Spleen (tissue), 11 donors: ENCODE results near the gene NTN4. TPM values are rescaled to one million over a fixed set of nuclear protein-coding genes. Genes with fewer than 3 reads are reported as not detected.

Source experiments
- DNase-seq: peaks from one replicate; pipeline ENCODE4 v3.0.0-alpha.2; 2020
- H3K27ac ChIP-seq, 8 donors: fragments of 200-600 bp; sonication (generic) in 7 of 8; 1 replicate in 4 of 8; 2 replicates in 4 of 8; pipeline versions ENCODE4 v1.5.0 to v1.8.0; 2016 to 2021; ENCODE audit warnings: inconsistent platforms in 4 of 8, mild to moderate bottlenecking in 4 of 8, moderate library complexity in 1 of 8
- H3K27me3 ChIP-seq, 7 donors: fragments of 200-600 bp; sonication (generic) in 6 of 7; replicated peaks in 1 of 7; 1 replicate in 4 of 7; 2 replicates in 3 of 7; pipeline versions ENCODE4 v1.5.0 to v1.8.0; 2016 to 2021; ENCODE audit warnings: inconsistent platforms in 3 of 7, mild to moderate bottlenecking in 1 of 7
- H3K36me3 ChIP-seq, 6 donors: fragments of 200-600 bp; sonication (generic) in 5 of 6; 1 replicate in 4 of 6; 2 replicates in 2 of 6; pipeline versions ENCODE4 v1.5.0 to v1.8.0; 2016 to 2021; ENCODE audit warnings: inconsistent platforms in 2 of 6
- H3K4me1 ChIP-seq, 6 donors: fragments of 200-600 bp; sonication (generic) in 5 of 6; 1 replicate in 3 of 6; 2 replicates in 3 of 6; pipeline versions ENCODE4 v1.5.0 to v1.8.0; 2016 to 2021; ENCODE audit warnings: inconsistent platforms in 3 of 6
- H3K4me3 ChIP-seq, 8 donors: fragments of 200-600 bp; sonication (generic) in 7 of 8; 1 replicate in 4 of 8; 2 replicates in 4 of 8; pipeline versions ENCODE4 v1.5.0 to v1.8.0; 2016 to 2021; ENCODE audit warnings: inconsistent platforms in 4 of 8, mild to moderate bottlenecking in 4 of 8, moderate library complexity in 2 of 8
- H3K9me3 ChIP-seq, 8 donors: fragments of 200-600 bp; sonication (generic) in 7 of 8; 1 replicate in 4 of 8; 2 replicates in 4 of 8; pipeline versions ENCODE4 v1.5.0 to v1.8.0; 2016 to 2021; ENCODE audit warnings: inconsistent platforms in 4 of 8
- CTCF ChIP-seq, 11 experiments: fragments of 200-600 bp in 7 of 11; fragments of 450-650 bp in 4 of 11; sonication (generic) in 4 of 11; IDR thresholded peaks in 8 of 11; conservative IDR thresholded peaks in 3 of 11; 1 replicate in 7 of 11; 2 replicates in 4 of 11; pipeline versions ENCODE4 v1.4.0 to v1.8.0; 2016 to 2021; ENCODE audit warnings: antibody characterized with exemption in 11 of 11, inconsistent platforms in 4 of 11, mild to moderate bottlenecking in 1 of 11
- POLR2A ChIP-seq, 3 donors: fragments of 450-650 bp; IDR thresholded peaks; one replicate each; pipeline ENCODE4 v1.5.1; 2017; ENCODE audit warnings: antibody characterized with exemption in 3 of 3, mild to moderate bottlenecking in 1 of 3
- POLR2AphosphoS5 ChIP-seq, 3 donors: sonication (generic); formaldehyde crosslinking; IDR thresholded peaks; one replicate each; pipeline ENCODE4 v1.5.1; 2017; ENCODE audit warnings: antibody characterized with exemption in 3 of 3
- WGBS, 5 donors: extraction: QIAGEN DNeasy Blood & Tissue Kit in 3 of 5; methylation state at CpG; one replicate each; pipeline versions ENCODE4 v1.1.5 to v1.1.7; 2013 to 2018; 5-methylcytosine and 5-hydroxymethylcytosine counted together
- intact Hi-C: fragments of 100-400 bp; cut with DNase I; formaldehyde crosslinking; loops from one replicate; pipeline ENCODE4 v1.15.0; 2023; ENCODE audit warnings: low total_unique reads
- polyA plus RNA-seq, 3 donors: library from polyadenylated mRNA; stranded (reverse); fragments of 200-250 nt; gene quantifications; one replicate each; pipeline ENCODE4 v1.2.1, GENCODE V29; 2013
- total RNA-seq, 7 donors: library from RNA; depleted of rRNA in 3 of 7; stranded (reverse); fragments of >200 nt in 3 of 7; fragmentation: NEBNext Ultra II Directional in 4 of 7; extraction: Animal tissue kit (Norgen Biotek cat#: 25700) in 4 of 7; gene quantifications; one replicate each; pipeline versions ENCODE4 v1.1.0 to v1.2.1, GENCODE V29; 2016 to 2021
- donor health status: healthy with polysubstance abuse.
- donor health status: DM: no; HTN: no; CAD: no; lungs with moderate emphysema.
- donor health status: DM: no; HTN: no; CAD: no.
- donor health status: Bipolar disorder and iron deficiency.
- donor health status: healthy.
- donor health status: DM: no; HTN: no; CAD: no.
- donor health status: DM: yes; HTN: yes; CAD: no.

The NTN4 gene
- total and polyA plus RNA-seq, 10 donors = 17.6 to 482 (median 292) TPM

- intact Hi-C loops = no loop called here
- peaks cover 0 to 27% (median 0%) of the 10 kb centered on the region in 6 donors for H3K36me3 ChIP-seq
- TF ChIP-seq POLR2A (IDR thresholded peaks at IDR 0.05) (no peak), POLR2AphosphoS5 (IDR thresholded peaks at IDR 0.05) (no peak), CTCF (IDR thresholded peaks at IDR 0.05 in 8 of 11, conservative IDR thresholded peaks at IDR 0.05 in 3 of 11) (no peak)
- peak overlapping the region in 5 of 8 donors; percentile 3 to 83 (median 76) for H3K27ac ChIP-seq
- DNase-seq = no peak
- H3K4me1 ChIP-seq = peaks cover 0 to 46% (median 8%) of the 10 kb centered on the region in 6 donors
- no peak overlapping the region for H3K4me3 ChIP-seq
- H3K27me3 ChIP-seq = no peaks in the 10 kb centered on the region
- 79 to 94% (median 82%) methylated on average over 1 of the region's 1 CpG for WGBS, 5 donors
- H3K9me3 ChIP-seq = peaks cover 0 to 16% (median 9%) of the 10 kb centered on the region in 8 donors
Observed at GRCh38 chr12:95724767-95725166, 65.8 kb downstream of the NTN4 start.

GRCh38 chr12:95723693-95724384 lies 66.7 kb downstream of the NTN4 start:
- TF ChIP-seq POLR2AphosphoS5 (IDR thresholded peaks at IDR 0.05) = no peak
- no peak for TF ChIP-seq POLR2A (IDR thresholded peaks at IDR 0.05)
- TF ChIP-seq CTCF (IDR thresholded peaks at IDR 0.05 in 8 of 11, conservative IDR thresholded peaks at IDR 0.05 in 3 of 11) = no peak
- Histone ChIP-seq H3K9me3 (peaks cover 0 to 16% (median 9%) of the 10 kb centered on the region in 8 donors), H3K4me1 (peaks cover under 1 to 52% (median 8%) of the 10 kb centered on the region in 6 donors), H3K27ac (peak overlapping the region in 5 of 8 donors; percentile 17 to 83 (median 76)), H3K4me3 (no peak overlapping the region), H3K27me3 (no peaks in the 10 kb centered on the region), H3K36me3 (peaks cover 0 to 24% (median 0%) of the 10 kb centered on the region in 6 donors)
- no peak for DNase-seq
- 23 to 52% (median 47%) methylated on average over 4 of the region's 4 CpGs for WGBS, 5 donors
- intact Hi-C loops = no loop called here

- Histone ChIP-seq H3K27ac (peak overlapping the region in 6 of 8 donors; percentile 57 to 83 (median 71)), H3K4me3 (no peak overlapping the region), H3K9me3 (peaks cover 0 to 2% (median under 1%) of the 10 kb centered on the region in 8 donors), H3K36me3 (peaks cover 0 to under 1% (median 0%) of the 10 kb centered on the region in 6 donors), H3K27me3 (no peaks in the 10 kb centered on the region), H3K4me1 (peaks cover 4 to 72% (median 19%) of the 10 kb centered on the region in 6 donors)
- WGBS, 5 donors = 76 to 90% (median 78%) methylated on average over 2 of the region's 2 CpGs
- DNase-seq = no peak
- TF ChIP-seq POLR2A (IDR thresholded peaks at IDR 0.05) (no peak), POLR2AphosphoS5 (IDR thresholded peaks at IDR 0.05) (no peak), CTCF (IDR thresholded peaks at IDR 0.05 in 8 of 11, conservative IDR thresholded peaks at IDR 0.05 in 3 of 11) (no peak)
- intact Hi-C loops = no loop called here
Observed at GRCh38 chr12:95721320-95721719, 69.2 kb downstream of the NTN4 start.

GRCh38 chr12:95720146-95720545 lies 70.4 kb downstream of the NTN4 start:
- TF ChIP-seq POLR2AphosphoS5 (IDR thresholded peaks at IDR 0.05) (no peak), POLR2A (IDR thresholded peaks at IDR 0.05) (no peak)
- intact Hi-C loops = no loop called here
- WGBS, 5 donors = 54 to 81% (median 75%) methylated on average over 4 of the region's 4 CpGs
- Histone ChIP-seq H3K27ac (peak overlapping the region in 7 of 8 donors; percentile 18 to 83 (median 69)), H3K4me1 (peaks cover 4 to 70% (median 17%) of the 10 kb centered on the region in 6 donors), H3K36me3 (no peaks in the 10 kb centered on the region), H3K27me3 (no peaks in the 10 kb centered on the region), H3K9me3 (no peaks in the 10 kb centered on the region), H3K4me3 (no peak overlapping the region)
- DNase-seq = no peak
